ENCODE results near the gene CFAP97D2. TPM values are rescaled to one million over a fixed set of nuclear protein-coding genes. Genes with fewer than 3 reads are reported as not detected.

CFAP97D2 gene
- total and polyA plus RNA-seq, 9 donors, result not detected

DNA sequence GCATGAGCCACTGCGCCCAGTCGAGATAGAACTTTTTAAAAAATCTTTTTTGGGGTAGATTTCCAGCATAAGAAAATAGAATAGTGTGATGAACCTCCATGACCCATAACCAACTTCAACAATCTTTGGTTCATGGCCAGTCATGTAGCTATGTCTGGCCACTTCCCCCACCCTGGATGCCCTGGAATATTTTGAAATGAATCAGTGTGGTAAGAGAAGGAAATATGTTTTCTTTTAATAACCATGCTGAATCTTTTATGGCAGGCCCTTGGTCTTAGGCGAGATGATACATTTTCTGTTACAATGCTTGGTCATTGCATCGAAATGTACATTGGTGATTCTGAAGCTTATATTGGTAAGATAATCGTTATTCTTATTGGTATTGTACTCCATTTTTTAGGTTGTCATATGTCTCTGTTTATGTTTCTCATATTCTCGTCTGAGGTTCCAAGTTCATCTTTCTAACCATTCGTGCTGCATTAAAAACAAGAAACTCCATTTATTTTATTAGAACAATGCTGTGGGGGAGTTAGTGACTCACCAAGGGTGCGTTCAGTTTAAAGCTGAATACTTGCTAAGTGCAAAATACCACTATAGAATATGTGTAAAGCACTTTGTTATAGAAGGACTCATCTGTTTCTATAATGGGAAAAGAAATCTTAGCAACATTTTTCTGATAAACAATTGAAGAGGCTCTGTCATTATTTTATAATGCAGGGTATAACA, 86.0 kb downstream of the CFAP97D2 start:
- Histone ChIP-seq H3K27me3 (ENCODE audit: control insufficient read depth, insufficient read depth, low read length) (no peaks in the 10 kb centered on the region), H3K4me3 (ENCODE audit: low read length) (no peak overlapping the region), H3K36me3 (ENCODE audit: control insufficient read depth, insufficient read depth, low read length) (peaks cover 79% of the 10 kb centered on the region), H3K9me3 (replicated peaks; ENCODE audit: control insufficient read depth, low read depth, low read length) (no peaks in the 10 kb centered on the region), H3K27ac (ENCODE audit: low read length) (no peak overlapping the region), H3K4me1 (ENCODE audit: control insufficient read depth, insufficient read depth, low read length) (no peaks in the 10 kb centered on the region)
- no CpG with 5 or more reads among the region's 8 CpGs for WGBS (ENCODE audit: insufficient coverage)
- no peak for DNase-seq

DNA sequence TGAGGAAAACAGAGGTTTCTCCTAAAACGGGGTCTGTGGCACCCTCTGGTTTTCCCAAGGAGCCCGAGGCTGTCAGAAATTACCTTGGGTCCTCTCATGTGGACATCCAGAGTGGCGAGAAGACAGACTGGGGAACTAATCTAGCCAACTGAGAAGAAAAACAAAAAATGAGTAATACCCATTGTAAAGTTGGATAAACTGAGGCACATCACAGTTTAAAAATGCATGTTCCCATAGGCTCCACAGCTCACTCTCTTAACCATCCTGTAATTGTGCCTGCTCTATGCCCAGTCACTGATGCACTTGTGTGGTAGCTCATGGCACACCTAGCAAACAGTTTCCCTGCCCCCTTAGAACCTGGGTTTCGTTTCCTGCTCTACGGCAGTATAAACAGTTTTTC, 87.2 kb downstream of the CFAP97D2 start:
- Histone ChIP-seq H3K36me3 (ENCODE audit: control insufficient read depth, insufficient read depth, low read length) (peaks cover 72% of the 10 kb centered on the region), H3K27ac (ENCODE audit: low read length) (no peak overlapping the region)
- WGBS (ENCODE audit: insufficient coverage), result 96% methylated on average over 3 of the region's 5 CpGs

DNA sequence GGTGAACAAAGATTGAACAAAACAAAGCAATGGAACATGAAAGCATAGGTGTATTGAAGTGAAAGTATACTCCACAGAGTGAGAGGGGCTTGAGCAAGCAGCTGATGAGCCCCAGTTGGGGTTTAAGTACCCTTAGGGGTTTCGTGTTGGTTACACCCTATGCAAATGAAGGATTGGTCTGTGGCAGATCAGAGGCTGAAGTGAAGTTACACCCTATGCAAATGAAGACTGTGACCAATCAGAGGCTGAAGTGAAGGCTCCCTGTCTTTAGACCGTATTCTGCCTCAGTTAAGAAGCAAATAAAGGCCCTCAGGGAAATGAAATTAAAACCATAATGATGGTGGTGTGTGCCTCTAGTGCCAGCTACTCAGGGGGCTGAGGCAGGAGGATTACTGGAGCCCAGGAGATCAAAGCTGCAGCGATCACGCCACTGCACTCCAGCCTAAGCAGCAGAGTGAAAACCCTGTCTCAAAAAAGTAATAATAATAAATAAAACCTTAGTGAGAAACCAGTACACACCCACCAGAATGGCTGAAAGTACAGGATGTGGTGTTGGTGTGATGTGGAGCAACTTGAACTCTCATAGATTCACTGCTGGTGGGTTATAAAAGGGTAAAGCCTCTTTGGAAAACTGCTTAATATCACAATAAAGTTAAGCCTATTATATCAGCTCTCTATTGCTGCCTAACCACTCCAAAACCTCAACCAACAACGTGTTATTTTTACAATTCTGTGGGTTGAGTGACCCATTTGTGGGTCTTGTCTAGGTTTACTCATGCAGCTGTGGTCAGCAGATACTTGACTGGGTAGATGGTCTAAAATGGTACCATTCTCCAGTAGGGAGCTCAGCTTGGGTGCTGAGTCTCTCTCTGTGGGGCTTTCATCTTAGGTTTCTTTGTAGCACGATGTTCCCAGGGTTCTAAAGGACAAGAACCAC, 89.6 kb downstream of the CFAP97D2 start:
- WGBS (ENCODE audit: insufficient coverage), result 92% methylated on average over 2 of the region's 6 CpGs
- peaks cover 71% of the 10 kb centered on the region for H3K36me3 ChIP-seq (ENCODE audit: control insufficient read depth, insufficient read depth, low read length)
- no peak overlapping the region for H3K4me3 ChIP-seq (ENCODE audit: low read length)
- H3K4me1 ChIP-seq (ENCODE audit: control insufficient read depth, insufficient read depth, low read length), result no peaks in the 10 kb centered on the region
- H3K27me3 ChIP-seq (ENCODE audit: control insufficient read depth, insufficient read depth, low read length), result no peaks in the 10 kb centered on the region
- DNase-seq, result no peak
- H3K27ac ChIP-seq (ENCODE audit: low read length), result no peak overlapping the region
- H3K9me3 ChIP-seq (replicated peaks; ENCODE audit: control insufficient read depth, low read depth, low read length), result no peaks in the 10 kb centered on the region

More for the DNA sequence above, 87.2 kb downstream of the CFAP97D2 start:
- Histone ChIP-seq H3K9me3 (replicated peaks; ENCODE audit: control insufficient read depth, low read depth, low read length) (no peaks in the 10 kb centered on the region), H3K27me3 (ENCODE audit: control insufficient read depth, insufficient read depth, low read length) (no peaks in the 10 kb centered on the region), H3K4me3 (ENCODE audit: low read length) (no peak overlapping the region), H3K4me1 (ENCODE audit: control insufficient read depth, insufficient read depth, low read length) (no peaks in the 10 kb centered on the region)
- DNase-seq, result no peak

DNA sequence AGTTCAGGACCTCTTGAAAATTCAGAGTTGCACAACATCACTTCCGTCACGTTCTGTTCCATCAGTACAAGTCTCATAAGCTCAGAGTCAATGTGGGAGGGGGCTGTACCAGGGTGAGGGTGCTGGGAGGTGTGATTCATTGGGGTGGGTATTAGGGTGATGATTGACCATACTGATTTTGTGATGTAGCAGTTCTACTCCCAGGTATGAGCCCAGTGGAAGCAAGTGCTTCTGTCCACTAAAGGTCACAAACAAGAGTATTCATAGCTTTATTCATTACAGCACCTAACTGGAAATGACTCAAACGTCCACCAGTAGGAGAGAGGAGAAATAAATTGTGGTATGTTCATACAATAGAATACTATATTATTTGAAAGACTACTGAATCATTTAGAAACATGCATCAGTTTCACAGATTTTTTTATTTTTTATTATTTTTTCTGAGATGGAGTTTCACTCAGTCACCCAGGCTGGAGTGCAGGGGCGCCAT, 90.3 kb downstream of the CFAP97D2 start:
- WGBS (ENCODE audit: insufficient coverage), result 100% methylated on average over 1 of the region's 4 CpGs
- Histone ChIP-seq H3K27me3 (ENCODE audit: control insufficient read depth, insufficient read depth, low read length) (no peaks in the 10 kb centered on the region), H3K4me3 (ENCODE audit: low read length) (no peak overlapping the region), H3K4me1 (ENCODE audit: control insufficient read depth, insufficient read depth, low read length) (no peaks in the 10 kb centered on the region), H3K27ac (ENCODE audit: low read length) (no peak overlapping the region), H3K36me3 (ENCODE audit: control insufficient read depth, insufficient read depth, low read length) (peaks cover 67% of the 10 kb centered on the region), H3K9me3 (replicated peaks; ENCODE audit: control insufficient read depth, low read depth, low read length) (no peaks in the 10 kb centered on the region)
- no peak for DNase-seq

Other genes starting within 250 kb of the CFAP97D2 start
- gene C13orf46, start 205.2 kb upstream of the CFAP97D2 start, total RNA-seq, result 0.09 TPM
- gene C13orf46, start 205.2 kb upstream of the CFAP97D2 start, polyA plus RNA-seq (ENCODE audit: insufficient read depth in 1 of 8, insufficient read length in 8 of 8, low replicate concordance in 1 of 8), result under 1 TPM; 0.14 to 0.56 (median 0.29) TPM
- 15.9 TPM for gene RASA3, start 46.6 kb upstream of the CFAP97D2 start, total RNA-seq
- 10 to 100 TPM; 17.3 to 27.2 (median 22.0) TPM for gene RASA3, start 46.6 kb upstream of the CFAP97D2 start, polyA plus RNA-seq (ENCODE audit: insufficient read depth in 1 of 8, insufficient read length in 8 of 8, low replicate concordance in 1 of 8)
- gene CDC16, start 55.6 kb downstream of the CFAP97D2 start, total RNA-seq, result 50.4 TPM
- gene CDC16, start 55.6 kb downstream of the CFAP97D2 start, polyA plus RNA-seq (ENCODE audit: insufficient read depth in 1 of 8, insufficient read length in 8 of 8, low replicate concordance in 1 of 8), result 10 to 100 TPM; 57.5 to 82.2 (median 68.3) TPM
- gene UPF3A, start 102.3 kb downstream of the CFAP97D2 start, total RNA-seq, result 39.6 TPM
- gene UPF3A, start 102.3 kb downstream of the CFAP97D2 start, polyA plus RNA-seq (ENCODE audit: insufficient read depth in 1 of 8, insufficient read length in 8 of 8, low replicate concordance in 1 of 8), result 100 to 1,000 TPM in 2 of 8 donors, 10 to 100 TPM in 6; 48.5 to 116 (median 66.7) TPM
- 6.8 TPM for gene CHAMP1, start 135.2 kb downstream of the CFAP97D2 start, total RNA-seq
- gene CHAMP1, start 135.2 kb downstream of the CFAP97D2 start, polyA plus RNA-seq (ENCODE audit: insufficient read depth in 1 of 8, insufficient read length in 8 of 8, low replicate concordance in 1 of 8), result 10 to 100 TPM; 12.6 to 22.7 (median 15.8) TPM

All from muscle of leg (tissue), 11 donors.